Kidney glomerular epithelial cell (primary cell): ENCODE data around the gene HOXD8.
A peak's percentile ranks its signal among the peaks of the same experiment; 100 is the strongest.

Experiments used
- DNase-seq: peaks from one replicate; lab custom pipeline; 2025; lab: John Stamatoyannopoulos, UW

Gene HOXD8

DNA sequence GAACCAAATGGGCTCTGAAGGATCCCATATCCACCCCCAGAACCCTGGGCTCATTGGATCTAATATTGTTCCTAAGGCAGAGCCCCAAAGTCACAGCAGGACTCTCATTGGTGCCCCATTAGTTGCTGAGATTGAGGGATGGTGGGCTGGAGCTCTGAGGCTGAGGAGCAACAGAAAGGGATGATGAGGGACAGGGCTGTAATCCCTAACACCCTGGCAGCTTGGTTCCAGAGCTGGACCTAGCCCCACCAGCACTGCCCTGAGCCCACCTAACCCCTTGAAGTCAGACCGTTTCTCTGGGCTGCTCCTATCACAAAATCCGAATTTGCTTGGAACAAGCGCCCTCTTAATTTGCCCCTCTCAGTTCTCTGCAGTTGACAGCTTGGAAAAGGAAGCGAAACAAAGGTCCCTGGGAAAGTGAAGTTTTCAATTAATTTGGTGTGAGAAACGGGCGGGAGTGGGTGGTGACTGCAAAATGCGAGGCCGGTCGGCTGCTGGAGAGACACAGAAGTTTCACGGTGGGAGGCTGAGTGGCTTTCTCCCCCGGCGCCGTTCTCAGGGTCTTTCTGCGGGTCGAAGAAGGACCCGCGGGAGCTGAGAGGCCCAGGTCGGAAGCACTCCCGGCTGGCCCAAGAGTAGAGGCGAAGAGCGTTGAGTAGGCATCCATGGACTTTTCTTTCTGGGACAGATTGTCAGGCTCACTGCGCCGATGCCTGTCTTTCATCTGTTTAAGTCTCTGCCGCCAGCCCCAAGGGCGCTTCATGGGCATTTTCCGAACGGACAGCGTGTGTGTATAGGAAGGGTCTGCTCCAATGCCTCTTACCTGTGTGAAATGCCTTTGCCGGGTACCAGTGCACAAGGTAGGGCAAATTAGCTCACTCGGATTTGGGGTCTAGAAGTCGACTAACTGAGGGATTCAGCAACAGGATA, 37.9 kb upstream of the HOXD8 start:
- DNase-seq = no peak

GRCh38 chr2:176092270-176093144, 37.0 kb upstream of the HOXD8 start, which contains the start of gene HOXD13:
Gene HOXD13 (plus strand): TSS chr2:176092721. CDS start chr2:176092891, 170 bp downstream.
- DNase-seq = no peak

DNA sequence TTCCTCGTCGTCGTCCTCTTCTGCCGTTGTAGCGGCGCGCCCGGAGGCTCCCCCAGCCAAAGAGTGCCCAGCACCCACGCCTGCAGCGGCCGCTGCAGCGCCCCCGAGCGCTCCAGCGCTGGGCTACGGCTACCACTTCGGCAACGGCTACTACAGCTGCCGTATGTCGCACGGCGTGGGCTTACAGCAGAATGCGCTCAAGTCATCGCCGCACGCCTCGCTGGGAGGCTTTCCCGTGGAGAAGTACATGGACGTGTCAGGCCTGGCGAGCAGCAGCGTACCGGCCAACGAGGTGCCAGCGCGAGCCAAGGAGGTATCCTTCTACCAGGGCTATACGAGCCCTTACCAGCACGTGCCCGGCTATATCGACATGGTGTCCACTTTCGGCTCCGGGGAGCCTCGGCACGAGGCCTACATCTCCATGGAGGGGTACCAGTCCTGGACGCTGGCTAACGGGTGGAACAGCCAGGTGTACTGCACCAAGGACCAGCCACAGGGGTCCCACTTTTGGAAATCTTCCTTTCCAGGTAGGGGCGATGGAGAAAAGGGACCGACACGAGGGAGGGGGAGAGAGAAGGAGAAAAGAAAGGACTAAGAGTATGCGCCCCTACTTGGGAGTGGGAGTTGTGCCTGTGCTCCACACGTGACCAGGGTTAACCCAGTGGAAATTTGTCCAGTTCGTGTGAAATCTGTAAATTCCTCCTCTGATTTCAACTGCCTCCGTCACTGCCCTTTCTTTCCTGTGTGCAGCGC, 36.2 kb upstream of the HOXD8 start:
- DNase-seq = no peak

DNA sequence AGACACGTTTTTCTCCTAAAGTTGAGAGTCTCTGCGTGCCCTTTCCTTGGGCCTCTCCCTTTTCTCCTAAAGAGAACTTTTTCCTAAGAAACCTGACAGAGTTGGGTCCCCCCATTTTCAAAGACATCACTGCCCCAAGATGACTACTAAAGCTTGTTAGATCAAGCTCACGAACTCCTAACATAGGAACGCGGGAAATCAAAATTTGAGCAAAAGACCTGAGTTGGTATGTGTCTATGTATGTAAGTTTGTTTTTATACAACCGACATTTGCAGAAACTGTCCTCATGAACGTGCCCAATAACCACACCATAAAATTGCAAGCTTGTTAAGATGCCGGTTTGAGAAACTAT, 35.6 kb upstream of the HOXD8 start:
- no peak for DNase-seq

GRCh38 chr2:176094349-176094748, 35.2 kb upstream of the HOXD8 start:
- no peak for DNase-seq

DNA sequence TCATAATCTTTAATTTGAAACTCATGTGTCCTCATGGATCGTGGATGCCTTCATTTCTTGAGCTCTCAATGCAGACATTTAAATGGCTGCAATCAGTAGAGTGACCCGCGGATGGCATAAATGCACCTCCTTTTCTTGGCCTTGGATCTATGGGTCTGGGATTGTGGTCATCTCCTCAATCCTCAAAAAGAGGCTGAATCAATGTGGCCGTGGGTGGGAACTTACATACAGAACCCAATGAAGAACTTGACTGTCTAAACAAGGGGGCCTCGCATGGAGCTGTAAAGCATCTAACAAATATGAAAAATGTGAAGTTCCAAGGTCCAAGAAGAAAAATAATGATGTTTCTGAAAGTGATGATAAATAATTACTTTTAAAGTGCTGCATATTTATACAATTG, 34.1 kb upstream of the HOXD8 start:
- no peak for DNase-seq

DNA sequence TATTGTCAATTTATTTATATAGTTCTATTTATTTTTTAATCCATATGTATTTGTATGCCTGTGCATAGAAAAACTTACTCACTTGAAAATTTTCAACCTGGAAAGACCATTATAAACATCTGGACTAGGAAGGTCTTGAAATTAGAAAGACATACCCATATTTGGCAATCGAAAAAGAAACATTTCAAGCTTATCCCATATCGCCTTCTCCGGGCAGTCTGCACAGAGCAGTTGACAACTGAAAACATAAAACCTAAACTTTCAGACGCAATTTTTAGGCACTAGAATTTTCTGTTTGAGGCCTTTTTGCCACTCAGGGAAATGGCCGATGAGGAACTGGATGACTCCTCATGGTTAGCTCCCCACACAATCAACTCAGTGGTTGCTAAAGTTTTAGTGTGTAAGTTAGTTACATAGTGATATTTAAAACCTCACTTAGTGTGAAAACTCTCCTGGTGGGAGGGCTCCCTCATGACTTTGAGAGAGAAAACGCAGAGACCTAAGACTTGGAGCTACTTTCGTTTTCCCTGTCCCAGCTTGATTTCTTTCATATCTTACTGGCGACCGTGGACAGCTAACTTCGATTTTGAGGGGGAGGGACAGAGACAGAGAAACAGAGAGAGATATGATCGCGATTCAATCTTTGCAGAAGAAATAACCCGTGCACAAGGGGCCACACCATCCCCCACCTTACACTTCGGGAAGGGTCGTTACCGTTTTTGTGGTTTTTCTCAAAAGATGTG, 33.1 kb upstream of the HOXD8 start:
- no peak for DNase-seq

- peak; percentile 33 for DNase-seq
Observed at GRCh38 chr2:176096986-176097819, 32.3 kb upstream of the HOXD8 start.

- no peak for DNase-seq
Observed at GRCh38 chr2:176097820-176098365, 31.6 kb upstream of the HOXD8 start.

DNA sequence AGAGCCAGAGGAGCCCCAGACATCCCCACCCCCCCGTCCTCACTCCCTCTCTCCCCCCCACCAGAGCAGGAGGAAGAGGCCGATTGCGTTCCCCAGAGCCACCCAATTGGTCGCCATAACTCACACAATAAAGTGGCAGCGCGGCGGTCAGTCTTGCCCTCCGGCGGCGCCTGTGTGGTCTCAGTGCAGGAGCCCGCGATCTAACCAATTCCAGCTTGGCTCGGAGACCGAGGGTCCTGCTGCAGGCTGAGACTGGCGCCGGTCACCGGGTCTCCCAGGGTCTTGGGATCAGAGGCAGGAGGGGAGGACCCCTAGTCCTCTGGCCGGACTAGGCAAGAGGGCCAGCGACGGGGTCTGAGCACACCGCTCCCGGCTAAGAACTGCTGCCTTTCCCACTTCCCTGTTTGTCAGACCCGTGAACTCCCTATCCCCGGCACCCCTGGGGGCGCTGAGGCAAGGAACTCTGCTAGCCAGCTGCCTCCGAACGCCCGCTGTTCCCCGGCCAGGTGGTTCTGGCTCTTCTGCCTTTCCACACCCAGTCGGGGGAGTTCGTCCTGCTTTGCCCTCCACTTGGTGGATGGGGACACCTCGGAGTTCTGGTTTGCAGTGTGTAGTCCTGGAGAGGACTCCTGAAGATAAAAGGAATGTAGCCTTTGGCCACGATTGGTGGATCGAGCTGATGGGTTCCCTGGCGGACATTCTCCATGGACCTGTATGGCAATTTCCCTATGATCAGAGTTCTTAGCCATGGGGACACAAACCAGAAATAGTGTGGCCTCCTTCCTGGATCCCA, 30.9 kb upstream of the HOXD8 start:
- no peak for DNase-seq

DNA sequence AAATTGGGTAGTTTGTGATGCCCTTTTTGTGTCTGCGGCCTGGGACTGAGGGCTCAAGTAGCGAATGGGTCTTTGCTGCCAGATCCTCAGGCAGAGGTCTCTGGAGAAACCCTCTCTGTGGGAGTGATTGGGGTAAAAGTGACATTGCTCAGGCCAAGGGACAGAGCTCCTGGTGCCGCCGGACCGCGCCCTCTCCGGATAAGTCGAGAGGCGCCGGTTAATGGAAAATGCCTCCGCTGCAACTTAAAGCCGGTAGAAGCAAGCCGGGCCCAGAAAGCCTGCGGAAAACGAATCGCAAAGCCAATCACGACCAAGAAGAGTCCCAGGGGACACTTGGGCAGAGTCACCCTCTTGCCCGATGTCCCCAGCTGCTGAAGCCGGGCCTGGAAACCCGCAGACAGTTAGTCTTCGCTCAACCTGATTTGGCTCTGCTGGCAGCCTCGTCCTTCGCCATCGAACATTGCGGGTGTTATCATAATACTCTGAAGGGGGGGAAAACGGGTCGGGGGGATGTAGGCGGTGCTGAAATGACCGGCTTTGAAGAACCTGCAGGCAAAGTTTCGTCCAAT, 30.3 kb upstream of the HOXD8 start:
- DNase-seq = no peak

- no peak for DNase-seq
Observed at GRCh38 chr2:176099728-176100546, 29.6 kb upstream of the HOXD8 start, which contains the start of gene HOXD12. Gene HOXD12 (plus strand): TSS chr2:176099795. CDS start chr2:176099802, 7 bp downstream.

DNA sequence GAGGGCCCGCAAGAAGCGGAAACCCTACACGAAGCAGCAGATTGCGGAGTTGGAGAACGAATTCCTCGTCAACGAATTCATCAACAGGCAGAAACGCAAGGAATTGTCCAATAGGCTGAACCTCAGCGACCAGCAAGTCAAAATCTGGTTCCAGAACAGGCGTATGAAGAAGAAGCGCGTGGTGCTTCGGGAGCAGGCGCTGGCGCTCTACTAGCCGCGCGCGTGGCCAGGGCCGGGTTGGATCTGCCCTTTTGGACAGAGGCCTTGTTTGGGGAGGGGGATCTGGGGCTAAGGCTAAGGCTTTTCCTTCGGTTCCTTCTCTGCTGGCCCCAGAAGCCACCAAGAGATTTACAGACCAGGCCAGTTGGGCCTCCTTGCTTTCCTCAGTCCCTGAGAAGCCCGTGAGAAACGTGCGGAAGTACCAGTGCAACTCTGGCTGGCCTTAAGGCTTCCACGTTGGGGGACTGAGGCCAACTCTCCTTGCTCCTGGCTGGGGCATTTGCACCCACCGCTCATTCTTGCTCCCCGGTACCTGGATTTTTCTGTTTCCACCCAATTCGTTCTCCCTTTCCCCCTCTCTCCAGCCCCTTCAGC, 28.9 kb upstream of the HOXD8 start:
- no peak for DNase-seq

DNA sequence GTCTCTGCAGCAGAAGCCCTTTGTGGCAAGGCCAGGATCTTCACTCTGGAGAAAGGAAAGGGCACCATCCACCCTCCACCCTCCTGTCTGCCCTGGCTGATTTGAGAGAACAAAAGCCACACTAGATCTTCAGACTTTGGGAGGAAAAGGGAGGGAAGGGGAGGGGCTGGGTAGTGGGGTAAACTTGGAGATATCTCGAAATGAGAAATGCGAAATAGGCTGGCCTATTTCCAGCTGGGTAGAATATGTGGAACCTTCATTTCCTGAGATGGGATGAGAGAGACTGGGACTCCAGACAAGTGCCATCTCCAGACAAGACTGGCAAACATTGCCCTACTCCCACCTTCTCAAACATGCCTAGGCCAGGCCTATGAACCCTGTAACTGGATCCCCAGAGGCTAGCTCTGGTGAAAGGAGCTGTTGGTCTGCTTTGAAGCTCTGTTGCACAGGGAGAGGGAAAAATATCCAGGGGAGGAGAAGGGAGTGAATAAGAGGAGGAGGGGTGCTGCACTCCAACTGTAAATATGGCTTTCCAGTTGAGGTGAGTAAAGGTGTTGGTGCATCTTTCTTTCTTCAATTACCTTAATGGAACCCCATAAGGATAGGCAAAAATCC, 28.2 kb upstream of the HOXD8 start:
- DNase-seq = no peak

- no peak for DNase-seq
Observed at GRCh38 chr2:176101842-176102241, 27.7 kb upstream of the HOXD8 start.

GRCh38 chr2:176102309-176102866, 27.1 kb upstream of the HOXD8 start:
- DNase-seq = no peak

DNA sequence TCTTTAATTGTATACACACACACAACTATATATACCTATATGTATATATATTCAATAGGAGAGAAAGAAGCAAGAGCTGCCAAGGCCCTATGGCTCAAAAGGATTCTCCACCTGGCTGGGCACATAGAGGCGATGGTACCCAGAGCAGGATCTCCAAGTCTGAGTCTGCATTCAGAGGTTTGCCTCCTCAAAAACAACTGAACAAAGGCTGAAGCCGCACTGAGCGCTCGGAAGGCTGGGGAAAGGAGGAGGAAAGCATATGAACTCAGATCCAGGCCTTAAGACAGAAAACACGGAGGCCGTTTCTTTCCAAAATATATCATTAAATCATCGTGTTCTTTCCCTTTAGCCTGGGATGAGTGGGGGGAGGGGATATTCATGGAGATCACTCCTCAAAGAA, 26.3 kb upstream of the HOXD8 start:
- no peak for DNase-seq
